Activated CD8-positive, alpha-beta memory T cell treated with anti-CD3 and anti-CD28 coated beads, Interleukin-2, amount 50 U/mL, for 24 hours (primary cell): Measurements from ENCODE around the gene CFAP221.
"Not testable (repeated sequence)": the region's sequence is repeated elsewhere in the genome, so short reads cannot be mapped to it uniquely, and the experiment has no call there.

Experiments
- DNase-seq: peaks from one replicate; pipeline ENCODE4 v3.0.0-alpha.2; 2020; ENCODE audit errors: extremely low read depth

The CFAP221 gene

DNA sequence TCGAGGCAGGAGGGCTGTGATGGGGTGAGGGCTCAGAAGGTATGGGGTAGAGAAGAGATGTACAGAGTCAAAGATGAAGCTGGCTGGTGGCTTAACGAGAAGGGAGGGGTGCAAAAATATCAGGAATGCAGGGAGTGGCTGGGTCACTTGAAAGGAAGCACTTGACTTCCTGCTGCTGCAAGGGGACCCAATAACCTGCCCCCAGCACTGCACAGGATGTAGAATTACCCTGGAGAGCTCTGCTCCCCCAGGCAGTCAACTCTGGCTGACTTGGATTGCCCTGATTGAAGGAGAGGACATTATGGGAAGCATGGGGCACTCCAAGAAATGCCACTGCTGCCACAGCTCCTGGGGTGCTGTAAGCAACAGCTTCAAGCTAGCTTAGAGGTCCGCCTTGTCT lies 41.8 kb downstream of the CFAP221 start:
- no peak for DNase-seq

DNA sequence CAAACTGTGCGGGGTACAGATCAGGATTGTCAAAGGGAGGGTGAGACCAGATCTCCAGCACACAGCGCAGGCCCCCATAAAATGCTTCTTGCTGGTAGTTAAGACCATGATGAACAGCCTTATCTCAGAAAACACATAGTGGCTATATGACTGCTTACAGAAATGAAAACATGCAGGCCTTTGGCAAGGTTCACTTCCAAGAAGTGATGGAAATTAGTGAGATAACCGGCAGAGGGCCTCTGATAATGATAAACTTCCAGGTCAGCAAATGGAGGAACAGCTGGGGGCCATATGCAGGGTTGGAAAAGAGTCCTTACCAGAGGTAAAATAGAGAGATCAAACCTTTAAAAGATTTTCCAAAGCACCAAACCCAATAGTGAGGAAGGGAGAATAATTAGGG lies 46.6 kb downstream of the CFAP221 start:
- no peak for DNase-seq

DNA sequence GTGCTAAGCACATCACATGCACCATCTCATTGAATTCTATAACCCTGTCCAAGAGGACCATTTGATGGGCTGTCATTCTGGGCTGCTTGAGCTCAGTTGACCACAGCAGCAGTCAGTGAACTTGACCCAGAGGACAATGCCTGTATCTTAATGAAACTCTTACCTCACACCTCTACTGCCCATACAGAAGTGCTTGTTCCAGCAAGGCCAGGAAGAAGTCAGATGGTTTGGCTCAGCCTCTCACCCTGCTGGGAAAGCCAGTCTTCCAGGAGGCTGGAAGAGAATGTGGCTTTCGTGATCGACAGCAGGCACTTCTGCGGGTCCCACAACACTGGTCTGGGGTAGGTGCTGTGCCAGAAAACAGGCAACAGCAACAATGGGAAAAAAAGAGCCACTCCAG lies 47.3 kb downstream of the CFAP221 start:
- no peak for DNase-seq

DNA sequence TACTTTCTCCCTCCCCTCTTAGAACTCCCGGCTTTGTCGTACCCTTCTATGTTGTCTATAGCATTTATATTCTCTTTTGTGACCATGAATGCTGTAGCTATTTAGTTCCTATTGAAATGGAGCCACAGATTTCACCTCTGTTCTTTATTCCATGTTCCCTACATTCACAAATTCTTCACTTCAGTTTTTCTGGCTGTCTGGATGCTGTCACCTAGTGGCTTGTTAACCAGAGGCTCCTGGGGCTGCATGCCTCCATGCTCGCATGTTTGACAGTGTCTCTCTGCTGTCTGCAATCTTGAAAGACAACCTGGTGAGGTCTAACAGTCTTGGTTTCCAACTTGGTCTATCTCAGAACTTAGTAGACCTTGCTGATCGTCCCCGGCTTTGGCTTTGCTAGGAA lies 48.2 kb downstream of the CFAP221 start:
- no peak for DNase-seq

DNA sequence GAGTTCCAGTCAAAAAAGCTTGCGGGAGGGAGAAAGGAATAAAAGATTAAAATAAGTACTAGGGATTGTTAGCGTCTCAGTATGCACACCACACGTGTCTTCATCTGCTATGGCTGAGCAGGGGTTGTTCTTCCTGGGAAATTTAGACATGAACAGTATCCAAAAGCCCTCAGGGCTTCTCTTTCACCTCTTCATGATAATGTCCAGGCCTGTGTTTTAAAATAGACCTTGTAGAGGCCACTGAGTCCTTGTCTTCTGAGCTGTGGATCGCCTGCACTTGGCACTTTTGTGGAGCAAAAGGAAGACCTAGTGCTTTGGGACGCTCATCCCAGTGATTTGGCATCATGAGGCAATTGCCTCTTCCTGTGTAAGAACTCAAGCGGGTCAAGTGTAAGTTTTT lies 52.4 kb downstream of the CFAP221 start:
- DNase-seq = no peak

DNA sequence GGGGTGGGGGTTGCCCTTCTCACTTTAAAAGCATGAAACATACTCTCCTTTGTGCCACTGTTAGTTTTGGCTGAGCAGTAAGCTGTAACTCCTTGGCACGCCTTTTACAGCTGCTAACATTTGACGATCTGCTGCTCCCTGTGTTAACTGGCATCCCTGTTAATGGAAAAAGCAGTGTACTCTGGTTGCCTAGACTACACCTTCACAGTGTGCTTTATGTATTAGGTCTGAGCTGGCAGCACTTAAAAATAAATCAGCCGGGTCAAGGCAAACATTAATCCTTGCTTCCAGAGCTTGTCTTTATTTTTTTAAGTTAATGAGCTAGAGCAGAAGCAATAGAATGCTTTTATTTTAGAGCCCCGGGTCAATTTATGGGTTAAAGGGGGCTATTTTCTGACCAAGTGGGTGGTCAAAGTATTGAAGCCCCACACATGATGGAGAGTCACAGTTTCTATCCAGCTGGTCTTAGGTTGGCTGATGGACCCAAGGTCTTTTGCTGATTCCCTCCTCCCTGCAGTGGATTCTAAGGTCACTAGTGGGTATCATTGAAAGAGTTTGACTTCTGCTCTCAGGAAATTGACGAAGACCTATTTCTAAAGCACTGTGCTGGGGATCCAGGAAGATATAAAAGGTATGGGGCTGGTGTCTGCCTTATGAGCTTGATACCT lies 54.5 kb downstream of the CFAP221 start:
- DNase-seq = no peak

DNA sequence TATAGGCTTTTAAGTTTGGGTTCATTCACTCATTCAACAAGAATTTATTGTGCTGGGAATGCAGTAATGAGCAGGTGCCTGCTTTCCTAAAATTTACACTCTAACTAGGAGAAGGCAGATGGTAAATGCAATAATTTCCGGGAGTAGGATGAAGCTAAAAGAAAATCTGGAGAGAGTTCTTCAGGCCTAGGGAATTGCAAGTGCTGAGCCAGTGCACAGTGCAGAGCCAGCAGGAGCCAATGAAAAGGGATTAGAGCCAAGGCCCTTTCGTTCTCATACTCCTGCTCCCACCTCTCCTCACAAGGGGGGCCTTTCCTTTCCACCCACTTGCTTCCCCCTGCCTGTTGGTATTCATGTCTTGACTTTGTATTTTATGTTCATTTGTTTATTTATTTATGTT lies 55.1 kb downstream of the CFAP221 start:
- DNase-seq = no peak

DNA sequence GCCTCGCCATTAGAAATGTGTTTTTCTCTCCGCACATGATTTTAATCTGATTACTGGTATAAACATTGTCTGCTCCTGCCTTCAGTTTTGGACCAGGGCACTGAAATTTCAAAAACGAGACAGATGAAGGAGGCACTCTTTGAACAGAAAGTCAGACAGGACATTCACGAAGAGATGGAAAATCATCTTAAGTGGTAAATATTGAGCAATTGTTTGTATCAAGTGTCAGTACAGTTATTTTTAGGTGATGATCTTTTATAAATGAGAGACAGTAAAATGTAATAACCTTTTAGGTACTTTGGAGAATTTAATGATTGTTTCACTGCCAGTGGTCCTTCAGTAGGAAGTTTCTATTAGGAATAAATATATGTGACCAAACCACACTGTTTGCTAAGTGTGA lies 60.8 kb downstream of the CFAP221 start:
- no peak for DNase-seq

DNA sequence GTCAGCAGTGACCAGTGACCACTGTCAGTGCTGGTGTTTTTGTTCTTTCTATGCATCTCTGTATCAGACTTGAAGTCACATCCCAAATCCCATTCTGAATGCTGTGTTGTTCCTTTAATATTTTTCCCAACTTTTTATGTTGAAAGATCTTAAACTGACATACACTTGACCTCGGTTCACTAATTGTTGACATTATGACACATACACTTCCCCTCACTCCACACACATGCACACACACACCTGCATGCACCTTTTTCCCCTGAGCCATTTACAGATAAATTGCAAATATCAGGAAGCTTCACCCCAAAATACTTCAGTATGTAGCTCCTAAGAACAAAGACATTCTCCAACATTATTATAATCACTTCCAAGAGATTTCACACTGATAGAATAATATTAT lies 62.4 kb downstream of the CFAP221 start:
- DNase-seq = no peak

DNA sequence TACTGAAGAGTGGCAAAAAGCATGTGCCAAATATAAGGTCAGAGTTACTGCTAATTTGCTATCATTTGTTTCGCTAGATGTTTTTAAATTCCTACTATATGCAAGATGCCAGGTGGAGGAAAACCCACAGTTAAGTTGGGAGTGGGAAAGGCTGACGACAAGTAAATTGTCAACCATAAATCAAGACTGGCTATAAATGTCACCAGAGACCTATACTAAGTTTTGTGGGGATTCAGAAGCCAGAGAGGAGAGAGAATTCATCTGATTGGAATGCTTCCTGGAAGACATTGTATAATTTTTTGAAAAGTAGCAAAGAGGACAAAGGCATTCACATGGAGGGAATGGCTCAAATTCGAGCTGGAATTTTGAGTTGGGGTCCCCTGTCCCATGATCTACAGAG lies 64.3 kb downstream of the CFAP221 start:
- DNase-seq = no peak

DNA sequence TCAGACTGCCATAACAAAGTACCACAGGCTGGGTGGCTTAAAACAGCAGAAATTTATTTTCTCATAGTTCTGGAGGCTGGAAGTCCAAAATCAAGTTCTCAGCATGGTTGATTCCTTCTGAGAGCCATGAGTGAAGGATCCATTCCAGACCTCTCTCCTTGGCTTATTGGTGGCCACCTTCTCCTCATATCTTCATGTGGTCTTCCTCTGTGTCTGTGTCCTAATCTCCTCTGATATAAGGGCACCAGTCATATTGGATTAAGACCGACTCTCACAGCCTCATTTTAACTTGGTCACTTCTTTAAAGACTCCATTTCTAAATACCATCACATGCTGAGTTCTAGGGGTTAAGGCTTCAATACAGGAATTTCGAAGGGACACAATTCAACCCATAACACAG lies 65.1 kb downstream of the CFAP221 start:
- no peak for DNase-seq

DNA sequence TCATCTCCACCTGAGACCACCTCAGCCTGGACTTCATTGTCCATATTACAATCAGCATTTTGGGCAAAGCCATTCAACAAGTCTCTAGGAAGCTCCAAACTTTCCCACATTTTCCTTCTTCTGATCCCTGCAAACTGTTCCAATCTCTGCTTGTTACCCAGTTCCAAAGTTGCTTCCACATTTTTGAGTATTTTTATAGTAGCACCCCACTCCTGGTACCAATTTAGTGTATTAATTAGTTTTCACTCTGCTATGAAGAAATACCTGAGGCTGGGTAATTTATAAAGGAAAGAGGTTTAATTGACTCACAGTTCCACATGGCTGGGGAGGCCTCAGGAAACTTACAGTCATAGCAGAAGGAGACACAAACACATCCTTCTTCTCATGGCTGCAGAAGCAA lies 69.9 kb downstream of the CFAP221 start:
- DNase-seq = not testable (repeated sequence)

DNA sequence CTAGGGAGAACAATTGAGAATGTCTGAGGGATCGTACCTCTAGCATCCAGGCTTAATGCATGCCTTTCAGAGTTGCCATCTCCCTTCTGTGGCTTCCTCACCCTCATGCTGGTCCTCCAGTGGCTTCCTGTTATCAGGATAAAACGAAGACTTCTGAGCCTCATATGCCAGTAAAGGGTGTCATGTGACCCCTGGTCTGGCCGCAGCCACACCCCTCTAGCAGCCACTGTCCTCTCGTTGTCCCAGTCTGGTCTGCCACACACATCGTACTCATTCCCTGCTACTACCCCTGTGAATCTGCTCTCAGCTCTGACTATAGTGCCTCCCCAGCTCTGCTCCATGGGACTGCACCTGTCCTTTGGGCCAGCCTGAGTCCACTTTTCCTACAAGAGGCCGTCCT lies 72.2 kb downstream of the CFAP221 start:
- no peak for DNase-seq

DNA sequence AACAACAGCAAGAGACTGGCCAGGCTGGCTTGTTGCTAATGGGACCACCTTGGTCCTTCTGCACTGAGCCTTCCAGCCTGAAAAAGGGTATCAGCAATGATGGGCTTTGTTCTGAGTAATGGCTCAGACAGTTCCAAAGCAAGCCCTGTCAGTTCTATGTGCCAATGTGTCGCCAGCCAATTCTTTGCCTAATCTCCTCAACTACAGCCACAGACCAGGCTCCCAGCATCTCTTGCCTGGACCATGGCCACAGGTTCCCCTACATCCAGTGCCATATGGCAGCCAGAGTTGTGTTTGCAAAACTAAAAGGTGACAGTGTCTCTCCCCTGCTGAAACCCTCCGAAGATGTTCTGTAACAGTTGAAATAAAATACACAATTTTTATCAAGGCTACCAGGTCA lies 73.2 kb downstream of the CFAP221 start:
- no peak for DNase-seq

DNA sequence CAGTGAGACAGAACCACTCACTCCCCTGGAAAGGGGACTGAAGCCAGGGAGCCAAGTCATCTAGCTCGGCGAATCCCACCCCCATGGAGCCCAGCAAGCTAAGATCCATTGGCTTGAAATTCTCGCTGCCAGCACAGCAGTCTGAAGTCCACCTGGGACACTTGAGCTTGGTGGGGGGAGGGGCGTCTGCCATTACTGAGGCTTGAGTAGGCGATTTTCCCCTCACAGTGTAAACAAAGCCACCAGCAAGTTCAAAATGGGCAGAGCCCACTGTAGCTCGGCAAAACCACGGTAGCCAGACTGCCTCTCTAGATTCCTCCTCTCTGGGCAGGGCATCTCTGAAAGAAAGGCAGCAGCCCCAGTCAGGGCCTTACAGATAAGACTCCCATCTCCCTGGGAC lies 74.5 kb downstream of the CFAP221 start:
- DNase-seq = not testable (repeated sequence)

DNA sequence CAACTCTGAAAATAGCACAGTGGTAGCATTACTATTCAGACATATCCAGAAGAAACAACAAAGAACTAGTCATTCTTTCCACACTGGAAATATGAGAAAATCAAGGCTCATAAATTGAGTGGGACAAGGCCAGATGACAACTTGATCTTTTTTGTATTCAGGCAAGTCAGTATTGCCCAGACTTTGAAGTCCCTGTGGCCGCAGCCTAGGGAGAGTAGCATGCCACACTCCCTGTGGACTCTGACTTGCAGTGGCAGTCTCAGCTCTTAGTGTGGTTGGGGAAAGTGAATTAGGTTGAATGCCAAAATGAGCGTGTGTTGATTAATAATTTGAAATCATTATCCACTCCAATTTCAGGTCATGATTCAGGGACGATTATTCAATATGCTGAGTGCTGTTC lies 81.0 kb downstream of the CFAP221 start:
- no peak for DNase-seq

DNA sequence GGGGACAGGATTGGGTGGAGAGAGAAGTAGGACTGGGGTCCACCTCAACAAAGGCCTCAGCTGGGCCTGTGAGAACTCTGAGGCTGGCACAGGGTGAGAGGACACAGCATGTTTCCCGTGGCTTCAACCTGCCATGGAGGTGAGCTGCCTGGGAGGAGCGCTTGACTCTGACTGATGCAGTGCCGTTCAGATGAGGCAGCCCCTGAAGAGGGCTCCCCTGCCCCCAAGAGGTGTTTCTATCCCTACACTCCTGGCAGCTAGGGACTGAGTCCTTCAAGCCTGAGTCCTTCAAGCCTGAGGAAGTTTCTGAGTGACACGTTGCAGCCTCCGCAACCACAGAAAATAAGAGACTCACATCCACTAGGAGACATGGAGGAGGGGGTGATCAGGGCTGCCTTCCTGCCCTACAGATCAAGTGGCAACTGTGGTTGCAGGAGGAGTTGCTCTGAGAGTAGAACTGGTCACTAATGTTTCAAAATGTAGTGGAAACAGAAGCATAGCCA lies 85.1 kb downstream of the CFAP221 start:
- DNase-seq = no peak

DNA sequence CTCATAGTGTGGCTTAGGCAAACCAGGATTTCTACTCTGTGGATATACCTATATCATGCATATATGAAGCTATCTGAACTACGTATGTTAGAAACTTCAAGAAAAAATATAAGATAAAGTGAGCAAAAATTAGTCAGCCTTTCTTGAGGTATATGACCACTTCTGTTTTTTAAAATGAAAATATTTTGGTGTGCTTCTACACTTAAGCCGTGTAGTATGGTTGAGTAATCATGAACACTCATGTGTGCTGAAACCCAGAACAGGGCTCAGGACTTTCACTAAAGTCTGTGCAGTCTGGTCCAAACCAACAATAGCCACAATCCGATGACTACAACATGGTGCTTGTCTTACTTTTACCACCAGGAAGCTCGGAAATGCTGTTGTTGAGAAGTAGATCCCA lies 85.9 kb downstream of the CFAP221 start:
- DNase-seq = no peak

DNA sequence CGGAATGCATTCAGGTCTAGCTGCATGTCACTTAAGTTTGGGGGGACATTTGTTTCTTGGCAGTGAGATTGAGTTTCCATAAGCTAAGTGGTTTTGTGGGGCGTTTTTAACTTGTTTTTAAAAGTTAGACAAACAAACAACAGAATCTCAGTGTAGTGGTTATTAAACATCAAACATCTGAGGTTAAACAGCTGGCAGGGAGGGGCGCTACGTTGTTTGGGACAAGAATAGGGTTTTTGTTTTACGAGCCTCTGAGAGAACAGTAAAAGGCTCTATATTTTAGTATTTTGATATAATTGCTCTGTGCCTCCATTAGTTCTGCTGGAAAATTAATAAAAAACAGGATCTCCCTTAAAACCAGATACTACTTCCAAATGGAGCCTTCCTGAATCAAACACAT lies 93.1 kb downstream of the CFAP221 start:
- DNase-seq = no peak

DNA sequence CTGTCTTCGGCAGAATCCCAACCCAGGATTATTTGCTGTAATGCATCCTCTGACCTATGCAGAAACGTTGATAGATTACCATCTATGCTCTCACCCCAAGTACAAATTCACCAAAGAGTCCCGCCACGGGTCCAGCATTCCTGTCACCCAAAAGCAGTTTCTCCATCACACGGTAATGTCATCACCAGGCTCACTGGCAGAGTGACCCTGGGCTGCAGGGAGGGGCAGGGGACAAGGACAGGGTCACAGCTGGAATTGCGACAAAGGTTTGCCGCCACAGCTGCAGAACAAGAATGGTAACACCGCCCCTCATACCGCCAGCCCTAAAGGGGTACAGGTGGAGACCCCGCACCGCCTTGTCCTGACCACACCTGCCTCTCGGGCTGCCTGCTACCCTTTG lies 94.0 kb downstream of the CFAP221 start:
- no peak for DNase-seq

DNA sequence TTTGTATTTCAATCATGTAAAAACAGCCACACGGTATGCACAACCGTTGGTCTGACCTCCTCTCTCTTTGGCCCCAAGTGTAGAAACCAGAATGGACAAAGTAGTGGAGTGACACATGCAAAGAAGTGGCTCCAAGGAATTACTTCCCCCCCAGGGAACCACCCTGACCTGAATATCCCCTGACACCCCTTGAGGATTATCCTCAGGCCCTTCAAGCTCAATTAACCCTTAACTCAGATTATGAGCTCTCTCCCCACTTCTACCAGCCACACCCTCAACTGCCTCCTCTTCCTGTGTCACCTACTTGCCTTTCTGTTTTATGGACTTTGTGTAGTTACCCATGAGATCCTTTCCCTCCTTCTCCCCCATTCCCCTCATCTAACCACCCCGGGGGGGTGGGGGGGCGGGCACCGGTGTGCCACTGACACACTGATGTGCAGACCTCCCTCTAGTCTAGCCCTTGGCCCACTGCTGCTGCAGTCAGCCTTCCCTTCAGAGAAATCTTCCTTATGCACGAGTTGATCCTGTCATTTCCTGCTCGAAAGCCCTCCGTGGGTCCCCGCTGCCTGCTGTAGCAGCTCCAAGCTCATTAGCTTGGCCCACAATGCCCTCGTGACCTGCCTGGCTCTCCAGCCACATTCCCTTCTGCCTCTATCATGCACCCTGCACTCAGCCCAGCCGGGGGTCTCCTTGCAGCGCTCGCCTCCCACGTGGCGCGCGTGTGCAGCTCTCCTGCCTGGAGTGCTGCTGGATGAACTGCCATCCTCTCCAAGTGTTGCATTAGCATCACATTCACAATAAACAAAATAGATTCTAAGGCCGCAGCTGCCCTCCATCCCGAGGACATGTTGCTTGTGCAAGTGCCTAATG lies 94.7 kb downstream of the CFAP221 start:
- DNase-seq = no peak

DNA sequence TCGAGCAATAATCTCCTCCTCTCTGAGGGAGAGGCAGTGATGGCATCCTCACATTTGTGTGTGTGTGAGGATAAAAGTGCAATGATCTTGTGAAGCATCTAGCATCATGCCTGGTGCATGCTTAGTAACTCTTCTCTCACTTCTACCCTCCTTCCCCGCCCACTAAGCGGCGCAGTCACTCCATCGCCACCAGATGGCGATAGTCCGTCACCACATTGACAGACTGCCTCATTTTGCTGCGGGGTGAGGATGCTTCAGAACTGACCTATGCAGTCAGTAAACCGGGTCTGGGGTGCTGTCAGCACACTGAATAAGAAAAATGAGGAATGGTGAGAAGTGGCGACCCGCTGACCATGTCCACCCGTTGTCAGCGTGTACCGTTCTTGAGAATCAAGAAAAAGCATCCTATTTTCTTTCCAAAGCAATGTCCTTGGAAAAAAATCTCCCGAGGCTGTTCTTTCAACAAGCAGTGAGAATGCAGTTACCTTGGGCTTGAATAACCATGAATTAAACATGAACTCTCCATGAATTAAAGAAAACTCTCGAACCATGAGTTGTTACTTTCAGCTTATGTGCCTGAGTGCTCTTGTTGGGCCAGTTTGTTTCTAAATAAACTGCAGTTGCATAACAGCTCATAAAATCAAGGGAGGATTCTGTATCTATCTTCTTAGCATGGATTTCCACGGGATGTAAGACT lies 97.5 kb downstream of the CFAP221 start:
- peak; percentile 44 for DNase-seq

DNA sequence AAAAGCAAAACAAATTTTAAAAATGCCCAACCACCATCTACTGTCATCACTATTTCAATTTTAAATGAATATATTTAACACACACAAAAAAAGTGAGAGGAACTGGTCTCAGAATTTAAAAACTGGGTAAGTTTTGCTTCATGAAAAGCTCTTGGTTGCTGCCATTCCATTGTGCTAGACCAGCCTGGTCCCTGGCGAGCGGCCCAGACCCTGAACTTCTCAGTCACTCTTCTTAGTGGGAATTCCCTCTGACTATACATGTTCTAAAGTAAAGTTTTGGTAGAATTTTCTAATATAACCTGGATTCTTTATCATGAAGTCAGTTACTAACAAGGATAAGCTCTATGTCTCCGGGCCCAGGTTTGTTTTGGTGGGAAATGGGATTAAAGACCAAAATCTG lies 99.9 kb downstream of the CFAP221 start:
- no peak for DNase-seq
